Measurements from ENCODE around the gene DNAJB11.

GRCh38 chr3:186594591-186595113, 24.1 kb downstream of the DNAJB11 start:
- TF ChIP-seq CTCF (IDR thresholded peaks at IDR 0.05) = no peak
- no peak for TF ChIP-seq POLR2A (IDR thresholded peaks at IDR 0.05)
